Retina (tissue), 1 donor: Measurements from ENCODE around the gene RPL10.

Experiments used
- DNase-seq: peaks from one replicate; pipeline ENCODE4 v3.0.0-alpha.2; 2016

RPL10 gene

GRCh38 chrX:154363706-154364439 lies 34.3 kb upstream of the RPL10 start:
- DNase-seq: no peak

GRCh38 chrX:154365052-154365600 lies 33.1 kb upstream of the RPL10 start:
- DNase-seq: no peak

- DNase-seq: no peak
Measured at GRCh38 chrX:154365997-154366665, 32.0 kb upstream of the RPL10 start.

DNA sequence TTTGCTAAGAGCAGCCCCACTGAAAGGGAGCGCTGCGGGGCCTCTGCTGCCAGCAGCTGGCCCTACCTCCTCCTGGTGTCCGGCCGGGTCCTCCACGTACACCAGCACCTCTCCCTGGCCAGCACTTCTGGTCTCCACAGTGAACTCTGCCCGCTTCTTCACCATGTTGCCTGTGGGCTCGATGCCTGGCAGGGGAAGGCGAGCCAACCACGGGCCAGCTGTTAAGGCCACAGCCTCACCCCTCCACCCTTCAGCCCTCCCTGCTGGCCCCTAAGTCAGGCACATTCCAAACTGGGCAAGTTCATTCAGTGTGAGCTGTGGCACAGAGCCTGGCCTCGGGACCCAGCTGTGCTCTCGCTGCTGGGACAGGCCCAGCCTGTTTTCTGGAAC lies 31.5 kb upstream of the RPL10 start:
- no peak for DNase-seq

DNA sequence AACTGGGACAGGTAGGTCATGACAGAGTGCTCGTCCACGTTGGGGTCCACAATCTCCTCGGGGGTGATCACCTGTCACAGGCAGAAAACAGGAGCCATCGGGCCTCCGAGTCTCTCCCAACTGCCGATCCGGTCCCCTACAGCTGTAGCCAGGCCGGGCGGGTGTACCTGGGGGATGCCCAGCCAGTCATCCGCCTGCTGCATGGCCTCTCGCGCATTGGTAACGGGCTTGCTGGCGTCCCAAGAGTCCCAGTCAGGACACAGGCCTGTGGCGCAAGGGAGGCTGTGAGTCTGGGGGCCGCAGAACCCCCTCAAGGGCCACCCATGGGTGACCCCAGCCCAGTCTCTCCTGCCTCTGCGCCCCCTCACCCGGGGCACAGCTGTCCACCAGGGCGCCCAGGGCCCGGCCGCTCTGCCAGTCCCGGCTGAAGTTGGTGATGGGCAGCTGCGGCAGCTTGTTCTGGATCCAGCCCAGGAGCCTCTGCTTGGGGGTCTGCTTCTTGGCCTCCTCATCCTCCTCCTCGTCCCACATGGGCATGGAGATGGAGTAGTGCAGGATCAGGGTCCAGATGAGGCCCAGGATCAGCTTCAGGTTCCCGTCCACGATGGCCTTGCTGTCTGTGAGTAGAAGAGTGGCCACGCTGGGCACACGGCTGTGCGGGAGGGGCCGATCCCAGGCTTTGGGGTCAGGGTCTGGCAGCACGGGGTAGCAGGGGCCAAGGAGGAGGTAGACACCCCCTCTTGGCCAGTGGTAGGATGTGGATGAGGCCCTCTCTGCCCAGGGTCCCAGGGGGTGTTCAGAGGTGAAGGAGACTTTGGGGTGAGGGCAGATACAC lies 30.5 kb upstream of the RPL10 start:
- no peak for DNase-seq

GRCh38 chrX:154368630-154369448 lies 29.3 kb upstream of the RPL10 start:
- DNase-seq: no peak

GRCh38 chrX:154369449-154370299 lies 28.5 kb upstream of the RPL10 start:
- DNase-seq: peak; percentile 43

DNA sequence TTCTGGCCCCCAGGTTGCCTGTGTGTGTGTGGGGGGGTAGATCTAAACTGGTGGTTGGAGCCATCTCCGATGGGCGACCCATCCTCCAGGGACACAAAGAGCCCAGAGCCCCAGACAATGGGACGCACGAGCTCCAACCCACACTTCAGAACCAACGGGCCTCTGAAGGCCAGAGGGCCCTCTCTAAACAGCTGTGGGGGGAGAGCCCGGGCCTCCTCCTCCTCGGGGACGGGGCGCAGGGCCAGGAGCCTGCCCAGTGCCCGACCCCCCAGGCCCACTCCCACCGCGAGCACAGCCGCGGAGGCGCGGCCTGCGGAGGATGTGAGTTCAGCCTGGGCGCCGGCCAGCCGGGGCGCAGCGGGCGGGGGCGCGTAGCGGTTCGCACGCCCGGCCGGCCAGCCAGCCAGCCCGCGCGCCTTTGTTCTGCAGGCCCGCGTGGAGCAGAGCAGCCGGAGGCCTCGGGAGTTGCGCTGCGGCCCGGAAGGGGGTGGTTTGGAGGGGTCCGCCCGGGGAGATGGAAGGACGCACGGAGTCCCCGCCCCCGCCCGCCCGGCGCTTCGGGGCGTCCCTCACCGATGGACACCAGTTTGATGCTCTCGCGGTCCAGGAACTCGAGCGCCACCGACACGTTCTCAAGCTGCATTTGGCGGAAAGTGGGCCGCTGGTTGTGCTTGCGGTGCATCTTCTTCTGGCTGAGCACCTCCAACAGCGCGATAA lies 27.7 kb upstream of the RPL10 start:
- peak; percentile 55 for DNase-seq

DNA sequence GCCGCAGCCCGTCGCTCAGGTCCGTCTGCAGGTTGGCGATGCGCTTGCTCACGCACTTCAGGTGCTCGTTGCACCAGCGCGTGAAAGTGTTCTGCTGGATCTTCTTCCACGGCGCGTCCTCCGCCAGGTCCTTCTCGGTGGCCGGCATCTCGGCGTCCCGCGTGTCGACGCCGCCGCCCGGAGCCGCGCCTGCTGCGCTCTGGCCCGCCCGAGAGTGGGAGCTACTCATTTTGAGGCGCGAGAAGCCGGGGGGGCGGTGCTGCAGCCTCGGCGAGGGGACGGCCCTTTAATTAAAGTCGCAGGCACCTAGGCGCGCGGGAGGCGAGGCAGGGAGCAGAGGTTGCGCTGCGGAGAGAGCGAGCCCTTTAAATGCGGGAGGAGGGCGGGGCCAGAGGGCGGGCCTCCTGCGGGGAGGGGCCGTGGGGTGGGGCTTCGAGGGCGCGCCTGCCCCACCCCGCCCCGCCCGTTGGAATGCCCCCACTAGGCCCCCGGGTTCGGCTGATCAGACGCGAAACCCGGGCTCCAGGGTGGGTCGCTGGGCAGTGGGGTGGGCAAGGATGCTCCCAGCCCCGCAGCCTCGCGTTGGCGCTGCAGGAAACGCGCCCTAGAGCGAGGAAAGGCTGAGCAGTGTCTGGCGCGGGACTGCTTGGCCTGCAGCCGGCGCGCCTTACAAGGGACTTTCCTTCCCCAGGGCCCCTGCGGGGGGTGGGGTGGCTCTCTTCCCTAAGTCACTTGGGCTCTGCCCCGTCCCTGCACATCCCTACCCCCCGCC lies 27.0 kb upstream of the RPL10 start:
- peak; percentile 86 for DNase-seq

DNA sequence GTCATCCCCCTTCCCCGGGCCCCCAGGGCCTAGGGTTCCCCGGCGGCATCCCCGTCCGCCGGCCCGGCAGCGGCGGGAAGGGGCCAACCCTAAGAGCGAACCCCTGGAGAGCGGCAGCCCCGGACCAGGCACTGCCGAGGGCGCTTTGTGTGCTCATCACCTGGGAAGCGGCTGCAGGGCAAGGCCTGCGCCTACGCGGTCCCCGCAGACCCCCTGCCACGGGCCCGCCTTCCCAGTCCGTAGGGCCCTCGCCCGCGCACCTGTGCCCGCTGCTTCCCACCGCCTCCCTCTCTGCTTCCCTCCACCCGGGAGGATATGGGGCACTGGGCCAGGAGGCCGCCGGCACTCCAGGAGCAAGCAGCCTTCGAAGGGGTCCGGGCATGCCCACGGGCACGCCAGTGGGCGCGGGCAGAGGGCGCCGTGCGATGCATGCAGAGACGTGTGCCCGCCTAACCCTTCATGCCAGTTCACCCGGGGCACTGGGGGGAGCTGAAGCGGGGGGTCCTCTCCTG lies 26.3 kb upstream of the RPL10 start:
- DNase-seq: no peak

GRCh38 chrX:154372612-154373022 lies 25.6 kb upstream of the RPL10 start:
- no peak for DNase-seq

DNA sequence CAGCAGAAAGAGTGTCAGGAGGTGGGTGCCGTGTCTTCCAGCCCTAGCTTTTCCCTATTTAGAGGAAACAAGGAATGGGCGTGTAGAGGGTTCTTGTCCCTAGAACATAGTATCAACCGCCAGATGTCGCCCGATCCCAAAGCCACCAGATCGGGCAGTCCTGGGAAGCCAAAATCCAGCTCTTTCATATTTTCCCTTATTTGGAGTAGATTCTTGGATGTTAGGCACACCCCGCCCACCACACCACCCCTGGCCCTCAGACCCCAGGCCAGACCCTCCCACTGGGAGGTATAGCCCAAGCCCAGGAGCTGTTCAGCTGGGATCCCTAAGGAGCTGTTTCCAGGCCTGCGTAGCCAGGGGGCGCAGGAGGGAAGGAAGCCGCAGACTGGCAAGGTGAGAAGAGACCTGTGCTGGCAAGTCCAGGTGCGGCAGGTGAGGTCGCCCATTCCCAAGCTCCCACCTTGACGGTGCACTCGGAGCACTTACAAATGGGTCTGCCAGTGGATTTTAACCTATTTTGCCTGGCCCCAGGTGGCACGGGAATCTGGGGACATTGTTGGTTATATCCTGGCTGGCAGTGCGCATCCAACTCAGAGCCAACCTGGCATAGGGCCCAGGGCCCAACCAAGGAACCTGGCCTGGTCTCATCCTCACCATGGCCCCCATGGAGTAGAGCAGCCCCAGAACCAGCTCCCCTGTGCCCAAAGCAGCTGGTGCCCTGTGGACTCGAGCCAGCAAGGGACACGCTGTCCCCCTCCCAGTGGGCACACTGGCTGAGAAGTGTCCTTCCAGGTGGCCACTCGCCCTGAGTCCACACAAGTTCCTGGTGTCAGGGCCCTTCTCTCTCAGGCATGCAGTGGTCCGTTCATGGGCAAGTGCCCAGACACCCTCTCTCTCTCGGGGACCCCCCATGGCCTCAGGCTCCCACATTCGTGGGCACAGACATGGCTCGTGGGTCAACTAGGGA lies 24.6 kb upstream of the RPL10 start:
- DNase-seq: peak; percentile 55

GRCh38 chrX:154374313-154375155 lies 23.6 kb upstream of the RPL10 start, which contains the start of gene FLNA:
TSS of gene FLNA (minus strand) at chrX:154374634. CDS start at chrX:154371245, 3,389 bp downstream.
- DNase-seq: peak; percentile 47

- DNase-seq: no peak
Measured at GRCh38 chrX:154375156-154375504, 23.0 kb upstream of the RPL10 start.

GRCh38 chrX:154376774-154377173 lies 21.4 kb upstream of the RPL10 start:
- DNase-seq: no peak

- no peak for DNase-seq
Measured at GRCh38 chrX:154378059-154378798, 19.9 kb upstream of the RPL10 start.
